GM21825 (cell line): Measurements from ENCODE around the gene PHRF1.

Source experiments
- ATAC-seq: cut with Tn5 transposase; IDR thresholded peaks from one replicate; pipeline ENCODE4 v1.9.1; 2021; ENCODE audit warnings: mild to moderate bottlenecking, moderate library complexity; ENCODE audit not compliant: unreplicated experiment

Gene PHRF1

DNA sequence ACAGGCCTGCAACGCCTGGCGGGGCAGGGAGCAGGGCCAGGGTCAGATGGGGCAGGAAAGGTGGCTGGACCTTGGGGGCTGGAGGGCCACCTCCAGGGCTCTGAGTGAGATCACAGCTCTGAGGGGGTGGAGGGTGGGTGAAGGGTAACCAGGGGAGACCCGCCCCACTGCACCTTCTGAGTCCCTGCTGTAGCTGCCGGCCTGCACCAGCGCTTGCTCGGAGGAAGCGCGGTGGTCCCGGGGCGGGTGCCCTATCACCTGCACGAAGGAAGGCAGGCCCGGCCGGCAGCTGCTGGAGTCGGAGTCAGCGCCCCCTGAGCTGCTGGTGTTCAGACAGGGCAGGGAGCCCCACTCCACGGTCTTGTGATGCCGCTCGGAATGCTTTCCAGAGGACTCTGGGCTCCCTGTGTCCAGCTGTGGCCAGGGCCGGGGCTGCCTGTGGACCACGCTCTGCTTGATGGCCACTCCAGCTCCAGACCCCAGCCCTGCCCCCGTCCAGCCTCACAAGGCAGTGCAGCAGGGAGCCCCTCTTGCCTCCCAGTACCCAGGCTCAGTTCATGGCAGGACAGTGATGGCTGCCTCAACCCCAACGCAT lies 19.5 kb upstream of the PHRF1 start:
- no peak for ATAC-seq

DNA sequence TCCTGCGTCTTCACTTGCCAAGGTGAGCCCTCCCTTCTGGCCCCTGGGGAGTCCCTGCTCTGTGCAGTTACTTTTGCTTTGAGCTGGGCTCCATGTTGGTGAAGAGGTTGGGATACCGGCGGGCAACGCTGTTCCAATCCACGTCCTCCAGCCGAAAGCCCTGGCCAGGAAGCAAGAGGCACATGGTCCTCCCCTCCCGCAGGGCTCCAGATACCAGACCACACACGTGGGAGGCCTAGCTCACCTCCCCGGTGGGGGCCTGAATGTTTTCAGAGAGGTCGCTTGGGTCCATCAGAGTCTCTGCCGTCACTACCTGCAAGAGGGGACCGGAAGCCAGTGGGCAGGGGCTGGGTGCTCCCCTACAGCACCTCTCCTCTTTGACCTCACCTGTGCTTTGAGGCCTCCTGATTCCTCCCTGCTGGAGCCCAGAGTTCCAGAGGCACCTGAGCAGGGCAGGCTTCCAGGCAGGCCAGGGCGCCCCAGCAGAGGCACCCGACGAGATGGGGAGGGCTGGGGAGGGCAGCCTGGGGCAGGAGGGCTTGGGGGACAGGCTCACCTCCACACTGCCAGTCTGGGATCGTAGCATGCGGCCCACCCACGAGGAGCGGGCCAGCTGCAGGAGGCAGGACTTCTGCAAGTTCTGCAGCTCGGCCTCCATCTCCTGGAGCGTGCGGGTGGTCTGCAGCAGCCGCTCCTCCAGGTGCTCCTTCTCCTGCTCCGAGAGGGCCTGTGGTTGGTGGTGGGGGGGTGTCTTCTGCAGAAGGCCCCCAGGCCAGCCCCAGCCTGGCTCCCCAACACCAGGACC lies 18.7 kb upstream of the PHRF1 start:
- ATAC-seq: no peak

- no peak for ATAC-seq
These were observed 17.8 kb upstream of the PHRF1 start for GRCh38 chr11:558503-558902.

- no peak for ATAC-seq
These were observed 17.1 kb upstream of the PHRF1 start for GRCh38 chr11:559020-559620.

DNA sequence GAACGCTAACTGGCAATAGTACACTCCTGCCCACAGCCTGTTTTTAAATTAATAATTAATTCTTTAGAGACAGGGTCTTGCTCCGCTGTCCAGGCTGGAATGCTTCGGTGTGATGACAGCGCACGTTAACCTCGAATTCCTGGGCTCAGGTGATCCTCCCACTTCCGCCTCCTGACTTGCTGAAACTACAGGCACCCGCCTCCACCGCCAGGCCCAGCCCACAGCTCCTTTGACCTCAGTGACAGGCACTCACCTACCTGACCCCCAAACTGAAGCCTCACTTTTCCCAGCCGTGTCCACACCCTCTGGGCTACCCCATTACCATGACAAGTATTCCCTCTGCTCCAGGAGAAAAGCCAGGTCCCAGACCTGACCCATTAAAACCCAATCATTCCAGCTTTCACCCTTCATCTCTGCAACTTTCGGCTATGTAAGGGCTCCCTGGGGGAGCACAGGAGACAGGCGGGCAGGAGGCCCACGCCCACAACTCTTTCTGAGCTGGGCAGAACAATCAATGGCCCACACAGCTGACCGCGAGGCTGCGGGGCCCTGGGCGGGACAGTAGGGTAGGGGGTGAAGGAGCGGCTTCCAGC lies 16.5 kb upstream of the PHRF1 start:
- no peak for ATAC-seq

DNA sequence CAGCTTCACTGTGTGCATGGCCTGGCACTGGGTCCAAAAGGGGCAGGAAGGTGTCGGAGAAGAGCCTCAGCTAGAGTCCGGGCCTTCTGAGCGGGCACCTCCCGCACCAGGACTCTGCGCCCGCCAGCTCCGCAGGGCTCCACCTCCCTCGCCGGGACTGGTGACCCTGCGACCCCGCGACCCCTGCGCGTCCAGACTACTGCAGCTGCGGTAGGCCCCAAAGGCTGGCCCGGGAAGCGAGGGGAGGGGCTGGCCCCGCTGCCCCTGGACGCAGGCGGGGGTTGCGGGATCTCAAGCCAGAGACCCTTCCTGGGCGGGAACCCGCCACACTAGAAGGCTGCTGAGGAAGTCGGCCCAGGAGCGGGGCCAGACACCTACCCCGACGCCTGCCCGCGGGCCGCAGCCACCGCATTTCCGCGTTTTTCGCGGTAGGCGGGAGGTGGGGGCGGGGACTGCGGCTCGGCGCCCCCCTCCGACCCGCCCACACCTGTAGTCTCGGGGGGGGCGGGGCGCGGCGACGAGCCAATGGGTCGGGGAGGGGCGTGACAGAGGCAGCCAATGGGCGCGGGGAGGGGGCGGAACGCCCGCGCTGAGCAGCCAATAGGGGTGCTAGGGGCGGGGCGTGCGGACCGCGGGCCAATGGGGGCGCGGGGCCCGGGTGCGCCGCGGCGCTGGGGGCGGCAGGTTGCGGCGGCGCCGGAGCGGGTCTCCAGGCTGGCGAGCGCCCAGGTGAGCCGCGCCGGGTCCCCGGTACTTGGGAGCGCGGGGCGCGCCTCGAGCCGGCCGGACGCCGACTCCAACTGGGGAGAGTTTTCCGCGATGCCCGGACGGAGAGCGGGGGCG lies 15.7 kb upstream of the PHRF1 start, which contains the start of the genes LMNTD2 and RASSF7:
LMNTD2 (minus strand) TSS at position 434 of the 843 bp plus-strand sequence; CDS start at position 412, 22 bp downstream.
RASSF7 (plus strand) TSS at position 666 of the 843 bp plus-strand sequence. CDS start 799 bp downstream, outside the sequence.
- peak; percentile 70 for ATAC-seq

DNA sequence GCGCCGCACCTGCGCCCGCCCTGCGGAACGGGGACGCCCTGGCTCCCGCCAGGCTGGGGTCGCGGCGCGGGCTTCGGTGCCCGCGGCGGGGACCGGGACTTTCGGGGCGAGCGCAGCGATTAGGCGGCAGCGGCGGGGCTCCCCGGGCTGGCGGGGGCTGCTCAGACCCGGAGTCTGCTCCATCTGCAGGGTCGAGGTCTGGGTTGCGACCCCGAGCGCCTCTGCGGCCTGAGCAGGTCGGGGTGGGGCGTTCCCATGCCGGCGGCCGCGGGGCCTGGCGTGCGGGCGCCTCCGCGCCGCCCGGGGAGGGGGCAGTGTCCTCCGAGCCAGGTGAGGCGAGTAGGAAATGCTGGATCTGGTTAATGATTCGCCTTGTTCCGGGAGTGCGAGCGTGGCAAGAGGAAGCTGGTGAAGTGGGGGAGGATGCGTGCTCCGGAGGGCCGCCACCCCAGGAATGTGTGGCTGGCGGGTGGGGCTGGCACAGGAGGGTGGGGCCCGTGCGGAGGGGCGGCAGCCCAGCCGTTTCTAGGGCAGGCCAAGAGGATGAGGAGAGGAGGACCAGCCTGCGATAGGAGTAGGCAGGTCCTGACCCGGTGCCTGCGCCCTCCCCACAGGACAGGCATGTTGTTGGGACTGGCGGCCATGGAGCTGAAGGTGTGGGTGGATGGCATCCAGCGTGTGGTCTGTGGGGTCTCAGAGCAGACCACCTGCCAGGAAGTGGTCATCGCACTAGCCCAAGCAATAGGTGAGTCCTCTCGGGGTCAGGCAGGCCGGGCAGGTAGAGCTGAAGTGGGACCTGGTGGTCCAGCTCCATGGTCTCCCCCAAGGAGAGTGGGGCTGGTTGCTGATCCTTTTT lies 14.9 kb upstream of the PHRF1 start:
- ATAC-seq: peak; percentile 7

DNA sequence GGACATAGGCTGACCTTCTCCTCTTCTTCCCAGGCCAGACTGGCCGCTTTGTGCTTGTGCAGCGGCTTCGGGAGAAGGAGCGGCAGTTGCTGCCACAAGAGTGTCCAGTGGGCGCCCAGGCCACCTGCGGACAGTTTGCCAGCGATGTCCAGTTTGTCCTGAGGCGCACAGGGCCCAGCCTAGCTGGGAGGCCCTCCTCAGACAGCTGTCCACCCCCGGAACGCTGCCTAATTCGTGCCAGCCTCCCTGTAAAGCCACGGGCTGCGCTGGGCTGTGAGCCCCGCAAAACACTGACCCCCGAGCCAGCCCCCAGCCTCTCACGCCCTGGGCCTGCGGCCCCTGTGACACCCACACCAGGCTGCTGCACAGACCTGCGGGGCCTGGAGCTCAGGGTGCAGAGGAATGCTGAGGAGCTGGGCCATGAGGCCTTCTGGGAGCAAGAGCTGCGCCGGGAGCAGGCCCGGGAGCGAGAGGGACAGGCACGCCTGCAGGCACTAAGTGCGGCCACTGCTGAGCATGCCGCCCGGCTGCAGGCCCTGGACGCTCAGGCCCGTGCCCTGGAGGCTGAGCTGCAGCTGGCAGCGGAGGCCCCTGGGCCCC lies 14.1 kb upstream of the PHRF1 start:
- no peak for ATAC-seq

DNA sequence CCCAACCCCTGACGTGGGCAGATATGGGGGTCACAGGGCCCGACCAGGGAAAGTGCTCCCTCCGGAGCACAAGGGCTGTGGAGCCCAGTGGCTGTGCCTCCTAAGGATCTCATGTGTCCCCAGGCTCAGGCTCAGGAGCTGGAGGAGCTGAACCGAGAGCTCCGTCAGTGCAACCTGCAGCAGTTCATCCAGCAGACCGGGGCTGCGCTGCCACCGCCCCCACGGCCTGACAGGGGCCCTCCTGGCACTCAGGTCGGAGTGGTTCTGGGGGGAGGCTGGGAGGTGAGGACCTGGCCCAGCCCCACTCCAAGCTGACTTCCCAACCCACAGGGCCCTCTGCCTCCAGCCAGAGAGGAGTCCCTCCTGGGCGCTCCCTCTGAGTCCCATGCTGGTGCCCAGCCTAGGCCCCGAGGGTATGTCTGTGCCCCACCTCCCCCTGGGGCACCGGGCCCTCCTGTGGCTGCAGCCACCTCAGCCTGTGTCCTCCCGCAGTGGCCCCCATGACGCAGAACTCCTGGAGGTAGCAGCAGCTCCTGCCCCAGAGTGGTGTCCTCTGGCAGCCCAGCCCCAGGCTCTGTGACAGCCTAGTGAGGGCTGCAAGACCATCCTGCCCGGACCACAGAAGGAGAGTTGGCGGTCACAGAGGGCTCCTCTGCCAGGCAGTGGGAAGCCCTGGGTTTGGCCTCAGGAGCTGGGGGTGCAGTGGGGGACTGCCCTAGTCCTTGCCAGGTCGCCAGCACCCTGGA lies 13.0 kb upstream of the PHRF1 start:
- no peak for ATAC-seq

GRCh38 chr11:563812-564578 lies 12.3 kb upstream of the PHRF1 start:
- no peak for ATAC-seq

- no peak for ATAC-seq
These were observed 10.3 kb upstream of the PHRF1 start for GRCh38 chr11:565921-566509.

- no peak for ATAC-seq
These were observed 9.2 kb upstream of the PHRF1 start for GRCh38 chr11:567011-567628.

- no peak for ATAC-seq
These were observed 8.5 kb upstream of the PHRF1 start for GRCh38 chr11:567629-568292.

DNA sequence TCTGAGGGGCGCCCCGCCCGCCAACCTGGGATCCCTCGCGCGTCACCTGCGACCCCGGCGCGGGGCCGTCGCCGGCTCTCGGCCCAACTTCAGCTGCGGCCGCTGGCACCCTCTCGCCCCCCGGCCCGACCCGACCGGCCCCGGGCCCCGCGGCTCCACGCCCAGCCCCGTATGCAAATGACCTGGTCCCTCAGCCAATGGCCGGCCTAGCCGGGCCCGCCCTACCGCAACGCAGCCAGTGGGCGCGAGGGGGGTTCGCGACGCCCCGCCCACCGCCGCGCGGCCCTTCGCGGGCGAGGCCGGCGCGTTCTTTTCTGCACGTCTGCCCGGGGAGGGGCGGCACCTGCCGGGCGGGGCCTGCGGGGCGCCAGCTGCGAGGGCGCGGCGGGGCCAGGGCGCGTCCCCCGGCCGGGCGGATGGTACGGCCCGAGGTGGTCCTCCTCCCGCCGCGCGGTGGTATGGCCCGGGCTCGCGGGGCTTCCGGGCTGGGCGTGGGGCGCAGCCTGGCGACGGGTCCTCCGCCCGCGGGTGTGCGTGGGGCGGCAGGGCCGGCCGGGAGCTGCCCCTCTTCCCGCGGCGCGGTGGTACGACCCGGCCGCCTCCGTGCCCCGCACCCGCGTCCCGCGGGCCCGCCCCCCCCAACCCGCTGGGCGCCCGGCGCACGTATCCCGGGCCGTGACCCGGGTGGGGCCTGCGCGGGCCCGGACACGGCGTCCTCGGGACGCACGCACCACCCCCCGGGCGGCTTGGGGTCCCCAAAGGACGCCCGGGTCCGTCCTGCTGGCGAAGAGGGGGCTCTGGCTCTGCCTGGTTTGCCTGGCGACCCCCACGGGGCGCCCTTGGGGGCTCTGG lies 7.7 kb upstream of the PHRF1 start:
- peak; percentile 79 for ATAC-seq

DNA sequence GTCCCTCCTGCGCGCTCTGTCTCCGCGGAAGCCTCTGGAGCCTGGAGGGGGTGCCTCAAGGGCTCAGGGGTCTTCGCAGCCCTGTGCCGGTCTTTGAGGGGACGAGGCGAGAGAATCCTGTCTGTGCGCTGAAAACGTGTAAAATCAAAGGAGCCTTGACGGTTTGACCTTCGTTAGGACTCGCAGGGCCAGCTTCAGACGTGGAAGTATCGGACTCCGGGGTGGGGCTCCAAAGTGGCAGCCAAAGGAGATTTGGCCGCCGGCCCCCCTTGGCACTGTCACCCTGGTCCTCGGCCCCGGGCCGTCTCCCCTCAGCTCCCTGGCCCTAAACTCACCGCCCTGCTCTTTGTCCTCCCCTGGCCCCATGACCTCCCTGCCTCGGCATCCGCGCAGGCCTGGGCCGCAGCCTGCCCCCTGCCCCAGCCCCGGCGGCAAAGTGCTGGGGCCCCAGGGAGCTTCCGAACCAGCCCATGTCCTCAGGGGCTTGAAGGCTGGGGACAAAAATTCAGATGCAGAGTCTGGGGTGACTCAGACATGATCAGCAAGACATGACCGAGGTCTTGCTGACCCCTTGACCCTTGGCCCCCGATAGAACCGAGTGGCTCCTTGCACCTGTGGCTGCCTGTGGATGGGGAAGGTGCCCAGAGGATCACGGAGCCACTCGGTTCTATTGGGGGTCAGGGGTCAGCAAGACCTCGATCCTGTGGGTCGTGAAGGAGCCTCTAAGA lies 6.9 kb upstream of the PHRF1 start:
- no peak for ATAC-seq
